Fibroblast of skin of left quadriceps (primary cell): Measurements from ENCODE around the gene NEDD4L.
"Not testable (repeated sequence)": the region's sequence is repeated elsewhere in the genome, so short reads cannot be mapped to it uniquely, and the experiment has no call there.

Experiments
- DNase-seq, 2 experiments: peaks; one replicate each; pipeline ENCODE4 v3.0.0-alpha.2; 2013; ENCODE audit warnings: low read depth in 2 of 2

The NEDD4L gene

GRCh38 chr18:58416704-58417683 is 373.0 kb downstream of the NEDD4L start:
- peak in 1 of 2 experiments; percentile 39 for DNase-seq

GRCh38 chr18:58417752-58418151 is 373.7 kb downstream of the NEDD4L start:
- DNase-seq, result no peak

- DNase-seq, result no peak
These were observed 374.3 kb downstream of the NEDD4L start for GRCh38 chr18:58418361-58418760.

GRCh38 chr18:58419587-58420199 is 375.7 kb downstream of the NEDD4L start:
- no peak for DNase-seq

- DNase-seq, result no peak
These were observed 382.6 kb downstream of the NEDD4L start for GRCh38 chr18:58426611-58427010.

GRCh38 chr18:58427321-58427720 is 383.3 kb downstream of the NEDD4L start:
- DNase-seq, result no peak

- DNase-seq, result no peak
These were observed 385.4 kb downstream of the NEDD4L start for GRCh38 chr18:58429442-58429841.

GRCh38 chr18:58431215-58431614 is 387.2 kb downstream of the NEDD4L start:
- DNase-seq, result no peak

GRCh38 chr18:58432050-58432727 is 388.2 kb downstream of the NEDD4L start:
- DNase-seq, result no peak

GRCh38 chr18:58435221-58436005 is 391.4 kb downstream of the NEDD4L start:
- DNase-seq, result not testable (repeated sequence)

GRCh38 chr18:58438161-58438957 is 394.3 kb downstream of the NEDD4L start:
- no peak for DNase-seq

- no peak for DNase-seq
These were observed 394.9 kb downstream of the NEDD4L start for GRCh38 chr18:58438958-58439300.

GRCh38 chr18:58443671-58444070 is 399.6 kb downstream of the NEDD4L start:
- no peak for DNase-seq

GRCh38 chr18:58446391-58447060 is 402.5 kb downstream of the NEDD4L start:
- no peak for DNase-seq

GRCh38 chr18:58447402-58448095 is 403.5 kb downstream of the NEDD4L start:
- DNase-seq, result peak; percentile 12 to 16

GRCh38 chr18:58449464-58449863 is 405.4 kb downstream of the NEDD4L start:
- no peak for DNase-seq
